Measurements from ENCODE around the gene SKIC3.

Gene SKIC3

GRCh38 chr5:95583992-95584391, 29.2 kb upstream of the SKIC3 start:
- TF ChIP-seq CTCF (IDR thresholded peaks at IDR 0.05; ENCODE audit: insufficient read depth, low read depth, low read length, missing control alignments): no peak
- no peak overlapping the region for H3K4me3 ChIP-seq (ENCODE audit: low read length)
- DNase-seq (ENCODE audit: low read depth): peak; percentile 18

GRCh38 chr5:95581576-95581975, 26.8 kb upstream of the SKIC3 start:
- H3K4me3 ChIP-seq (ENCODE audit: low read length): no peak overlapping the region
- no peak for TF ChIP-seq CTCF (IDR thresholded peaks at IDR 0.05; ENCODE audit: insufficient read depth, low read depth, low read length, missing control alignments)
- no peak for DNase-seq (ENCODE audit: low read depth)

- DNase-seq (ENCODE audit: low read depth): no peak
- H3K4me3 ChIP-seq (ENCODE audit: low read length): no peak overlapping the region
- no peak for TF ChIP-seq CTCF (IDR thresholded peaks at IDR 0.05; ENCODE audit: insufficient read depth, low read depth, low read length, missing control alignments)
Observed at GRCh38 chr5:95572016-95572415, 17.2 kb upstream of the SKIC3 start.

GRCh38 chr5:95565280-95565920, 10.6 kb upstream of the SKIC3 start:
- H3K4me3 ChIP-seq (ENCODE audit: low read length): no peak overlapping the region
- no peak for DNase-seq (ENCODE audit: low read depth)
- no peak for TF ChIP-seq CTCF (IDR thresholded peaks at IDR 0.05; ENCODE audit: insufficient read depth, low read depth, low read length, missing control alignments)

GRCh38 chr5:95564450-95564849, 9.7 kb upstream of the SKIC3 start:
- no peak for TF ChIP-seq CTCF (IDR thresholded peaks at IDR 0.05; ENCODE audit: insufficient read depth, low read depth, low read length, missing control alignments)
- no peak overlapping the region for H3K4me3 ChIP-seq (ENCODE audit: low read length)
- DNase-seq (ENCODE audit: low read depth): no peak

- no peak for DNase-seq (ENCODE audit: low read depth)
- H3K4me3 ChIP-seq (ENCODE audit: low read length): no peak overlapping the region
- no peak for TF ChIP-seq CTCF (IDR thresholded peaks at IDR 0.05; ENCODE audit: insufficient read depth, low read depth, low read length, missing control alignments)
Observed at GRCh38 chr5:95563367-95563766, 8.6 kb upstream of the SKIC3 start.

GRCh38 chr5:95562282-95562681, 7.5 kb upstream of the SKIC3 start:
- TF ChIP-seq CTCF (IDR thresholded peaks at IDR 0.05; ENCODE audit: insufficient read depth, low read depth, low read length, missing control alignments): no peak
- no peak overlapping the region for H3K4me3 ChIP-seq (ENCODE audit: low read length)
- no peak for DNase-seq (ENCODE audit: low read depth)
